ENCODE results near the gene GPR153.

DNA sequence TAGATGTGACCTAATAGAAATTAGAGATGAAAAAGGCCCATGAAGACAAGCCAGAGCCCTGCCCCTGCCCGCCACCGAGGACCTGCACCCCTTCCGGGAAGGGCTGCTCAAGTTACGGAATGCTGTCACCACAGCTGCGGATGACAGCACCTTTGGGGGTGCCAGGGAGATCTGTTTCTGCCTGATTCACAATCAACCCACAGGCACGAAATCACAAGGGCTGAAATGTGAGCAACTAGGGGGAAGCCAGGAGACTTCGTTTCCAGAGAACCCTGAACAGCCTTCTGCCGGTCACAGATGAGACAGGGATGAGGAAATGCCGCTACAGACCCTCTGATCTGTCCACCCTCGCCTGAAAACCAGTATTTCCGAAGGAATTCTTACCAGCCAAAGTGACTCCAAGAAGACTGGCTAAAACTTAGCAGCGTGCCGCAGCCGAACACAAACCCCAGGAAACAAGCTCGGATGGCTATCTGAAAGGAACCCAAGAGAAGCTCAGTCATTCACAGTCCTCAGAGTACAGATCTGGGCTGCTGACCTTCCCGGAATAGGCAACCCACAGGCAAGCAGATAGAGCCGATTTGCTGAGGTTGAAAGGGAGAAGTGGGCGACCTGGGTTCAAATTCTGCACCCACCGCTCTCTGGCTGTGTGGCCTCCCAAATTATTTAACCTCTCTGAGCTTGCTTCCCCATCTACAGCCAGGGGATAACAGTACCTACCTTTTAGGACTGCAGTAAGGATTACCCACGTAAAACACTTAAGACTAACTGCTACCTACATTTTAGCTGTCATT, 26.2 kb downstream of the GPR153 start:
- TF ChIP-seq EP300 (IDR thresholded peaks at IDR 0.05) (no peak), POLR2A (IDR thresholded peaks at IDR 0.05) (no peak), POLR2AphosphoS5 (IDR thresholded peaks at IDR 0.05) (no peak)
- TF ChIP-seq, protein P1, sequence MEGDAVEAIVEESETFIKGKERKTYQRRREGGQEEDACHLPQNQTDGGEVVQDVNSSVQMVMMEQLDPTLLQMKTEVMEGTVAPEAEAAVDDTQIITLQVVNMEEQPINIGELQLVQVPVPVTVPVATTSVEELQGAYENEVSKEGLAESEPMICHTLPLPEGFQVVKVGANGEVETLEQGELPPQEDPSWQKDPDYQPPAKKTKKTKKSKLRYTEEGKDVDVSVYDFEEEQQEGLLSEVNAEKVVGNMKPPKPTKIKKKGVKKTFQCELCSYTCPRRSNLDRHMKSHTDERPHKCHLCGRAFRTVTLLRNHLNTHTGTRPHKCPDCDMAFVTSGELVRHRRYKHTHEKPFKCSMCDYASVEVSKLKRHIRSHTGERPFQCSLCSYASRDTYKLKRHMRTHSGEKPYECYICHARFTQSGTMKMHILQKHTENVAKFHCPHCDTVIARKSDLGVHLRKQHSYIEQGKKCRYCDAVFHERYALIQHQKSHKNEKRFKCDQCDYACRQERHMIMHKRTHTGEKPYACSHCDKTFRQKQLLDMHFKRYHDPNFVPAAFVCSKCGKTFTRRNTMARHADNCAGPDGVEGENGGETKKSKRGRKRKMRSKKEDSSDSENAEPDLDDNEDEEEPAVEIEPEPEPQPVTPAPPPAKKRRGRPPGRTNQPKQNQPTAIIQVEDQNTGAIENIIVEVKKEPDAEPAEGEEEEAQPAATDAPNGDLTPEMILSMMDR (IDR thresholded peaks at IDR 0.05) = no peak

All from suprapubic skin (tissue), 4 donors.